Lower leg skin (tissue), 3 donors: ENCODE results near the gene ARHGAP22.

Experiments
- CTCF ChIP-seq, 3 donors: fragments of 450-650 bp; IDR thresholded peaks; one replicate each; pipeline ENCODE4 v1.5.1; 2016; ENCODE audit warnings: antibody characterized with exemption in 3 of 3, mild to moderate bottlenecking in 3 of 3, moderate library complexity in 2 of 3
- POLR2A ChIP-seq, 2 donors: fragments of 450-650 bp; IDR thresholded peaks; one replicate each; pipeline ENCODE4 v1.6.1; 2016 to 2017; ENCODE audit warnings: antibody characterized with exemption in 2 of 2, mild to moderate bottlenecking in 1 of 2, moderate library complexity in 1 of 2

DNA sequence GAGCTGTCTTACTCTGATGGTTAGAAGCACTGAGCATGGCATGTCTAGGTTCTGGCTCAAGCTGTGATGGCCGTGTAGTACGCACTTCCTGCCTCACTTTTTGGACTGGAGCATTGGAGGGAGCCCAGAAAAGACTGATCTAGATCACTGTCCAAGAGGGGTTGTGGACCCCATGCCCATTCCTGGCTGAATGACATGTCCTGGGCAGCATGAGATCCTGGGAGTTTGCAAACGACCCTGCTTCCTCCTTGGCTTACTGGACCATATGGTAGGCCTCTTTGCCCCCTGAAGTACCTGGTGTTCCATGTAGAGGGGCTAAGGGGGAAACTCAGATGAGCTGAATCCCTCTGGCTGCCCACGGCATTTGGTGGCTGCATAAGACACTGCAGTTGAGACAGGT is 36.7 kb downstream of the ARHGAP22 start:
- TF ChIP-seq CTCF (IDR thresholded peaks at IDR 0.05) (no peak), POLR2A (IDR thresholded peaks at IDR 0.05) (no peak)
